ENCODE data around the gene GALNT2.
A peak's percentile ranks its signal among the peaks of the same experiment; 100 is the strongest.

GALNT2 gene

GRCh38 chr1:230127105-230128054 lies 60.3 kb downstream of the GALNT2 start:
- TF ChIP-seq CTCF (conservative IDR thresholded peaks at IDR 0.05), result no peak
- H3K27ac ChIP-seq, result no peak overlapping the region

- no peak overlapping the region for H3K27ac ChIP-seq
- no peak for TF ChIP-seq CTCF (conservative IDR thresholded peaks at IDR 0.05)
These were observed 61.7 kb downstream of the GALNT2 start for GRCh38 chr1:230128569-230129285.

GRCh38 chr1:230129341-230129740 lies 62.3 kb downstream of the GALNT2 start:
- no peak overlapping the region for H3K27ac ChIP-seq
- no peak for TF ChIP-seq CTCF (conservative IDR thresholded peaks at IDR 0.05)

GRCh38 chr1:230130172-230130944 lies 63.3 kb downstream of the GALNT2 start:
- TF ChIP-seq CTCF (conservative IDR thresholded peaks at IDR 0.05), result no peak
- H3K27ac ChIP-seq, result peak overlapping the region; percentile 47

GRCh38 chr1:230131457-230131856 lies 64.4 kb downstream of the GALNT2 start:
- TF ChIP-seq CTCF (conservative IDR thresholded peaks at IDR 0.05), result no peak
- H3K27ac ChIP-seq, result 0 out of 2 replicates have a peak overlapping the region, but pooled peaks have one; percentile 47

- no peak for TF ChIP-seq CTCF (conservative IDR thresholded peaks at IDR 0.05)
- no peak overlapping the region for H3K27ac ChIP-seq
These were observed 65.7 kb downstream of the GALNT2 start for GRCh38 chr1:230132758-230133157.

GRCh38 chr1:230135726-230136125 lies 68.7 kb downstream of the GALNT2 start:
- no peak for TF ChIP-seq CTCF (conservative IDR thresholded peaks at IDR 0.05)
- H3K27ac ChIP-seq, result no peak overlapping the region
